D721Med (cell line): ENCODE measurements around the gene RRBP1.

ENCODE experiments used
- DNase-seq: peaks from one replicate; pipeline ENCODE4 v3.0.0; 2011; ENCODE audit warnings: low spot score; ENCODE audit not compliant: insufficient read length
- FAIRE-seq: peaks from 2 replicates; lab custom pipeline; 2011; peaks lifted over from hg19 to GRCh38; lab: Jason Lieb, UNC
- TF ChIP-seq, protein P1 (sequence below): IDR thresholded peaks from 2 replicates; pipeline ENCODE4 v1.5.1; 2012; ENCODE audit warnings: mild to moderate bottlenecking, control low read depth; ENCODE audit not compliant: insufficient read depth; ENCODE audit errors: missing control alignments

The RRBP1 gene

DNA sequence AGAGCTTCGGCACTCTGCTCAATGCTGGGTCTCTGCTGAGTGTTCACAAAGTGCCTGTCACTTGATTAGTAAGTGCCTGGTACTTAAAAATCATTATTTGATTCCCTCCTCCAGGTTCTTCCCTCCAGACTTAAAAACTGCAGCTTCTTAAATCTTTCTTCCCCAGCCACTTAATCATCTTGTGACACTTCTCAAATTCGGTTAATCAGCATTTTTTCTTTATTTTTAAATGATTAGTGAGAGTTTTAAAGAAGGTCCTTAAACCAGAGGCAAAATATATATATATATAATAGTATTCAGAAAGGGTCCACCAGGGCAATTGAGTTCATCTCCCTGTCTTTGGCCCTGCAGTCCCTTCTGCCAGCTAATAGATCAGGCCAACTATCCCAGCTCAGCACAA lies 9.7 kb upstream of the RRBP1 start:
- TF ChIP-seq, protein P1, sequence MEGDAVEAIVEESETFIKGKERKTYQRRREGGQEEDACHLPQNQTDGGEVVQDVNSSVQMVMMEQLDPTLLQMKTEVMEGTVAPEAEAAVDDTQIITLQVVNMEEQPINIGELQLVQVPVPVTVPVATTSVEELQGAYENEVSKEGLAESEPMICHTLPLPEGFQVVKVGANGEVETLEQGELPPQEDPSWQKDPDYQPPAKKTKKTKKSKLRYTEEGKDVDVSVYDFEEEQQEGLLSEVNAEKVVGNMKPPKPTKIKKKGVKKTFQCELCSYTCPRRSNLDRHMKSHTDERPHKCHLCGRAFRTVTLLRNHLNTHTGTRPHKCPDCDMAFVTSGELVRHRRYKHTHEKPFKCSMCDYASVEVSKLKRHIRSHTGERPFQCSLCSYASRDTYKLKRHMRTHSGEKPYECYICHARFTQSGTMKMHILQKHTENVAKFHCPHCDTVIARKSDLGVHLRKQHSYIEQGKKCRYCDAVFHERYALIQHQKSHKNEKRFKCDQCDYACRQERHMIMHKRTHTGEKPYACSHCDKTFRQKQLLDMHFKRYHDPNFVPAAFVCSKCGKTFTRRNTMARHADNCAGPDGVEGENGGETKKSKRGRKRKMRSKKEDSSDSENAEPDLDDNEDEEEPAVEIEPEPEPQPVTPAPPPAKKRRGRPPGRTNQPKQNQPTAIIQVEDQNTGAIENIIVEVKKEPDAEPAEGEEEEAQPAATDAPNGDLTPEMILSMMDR, result no peak
- FAIRE-seq (no peak), DNase-seq (no peak)

DNA sequence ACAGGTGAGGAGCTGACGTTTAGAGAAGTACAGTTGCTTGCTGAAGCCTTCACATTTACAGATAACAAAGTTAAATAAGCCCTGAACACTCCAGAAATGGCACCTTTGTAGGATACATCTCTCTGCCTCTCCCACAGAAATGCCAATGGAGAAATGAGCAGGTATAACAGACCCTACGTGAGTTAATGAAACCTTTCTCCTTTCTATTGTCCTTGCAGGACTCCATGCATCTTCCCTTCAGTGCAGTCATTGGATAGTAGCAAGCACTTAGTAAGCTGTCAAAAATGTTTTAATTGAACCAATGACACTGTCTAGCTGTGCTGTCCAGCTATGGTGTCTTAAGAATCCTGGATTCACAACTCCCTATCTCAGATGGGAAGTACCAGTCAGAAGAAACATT lies 8.1 kb upstream of the RRBP1 start:
- DNase-seq (no peak), FAIRE-seq (no peak)
- TF ChIP-seq, protein P1, result no peak

DNA sequence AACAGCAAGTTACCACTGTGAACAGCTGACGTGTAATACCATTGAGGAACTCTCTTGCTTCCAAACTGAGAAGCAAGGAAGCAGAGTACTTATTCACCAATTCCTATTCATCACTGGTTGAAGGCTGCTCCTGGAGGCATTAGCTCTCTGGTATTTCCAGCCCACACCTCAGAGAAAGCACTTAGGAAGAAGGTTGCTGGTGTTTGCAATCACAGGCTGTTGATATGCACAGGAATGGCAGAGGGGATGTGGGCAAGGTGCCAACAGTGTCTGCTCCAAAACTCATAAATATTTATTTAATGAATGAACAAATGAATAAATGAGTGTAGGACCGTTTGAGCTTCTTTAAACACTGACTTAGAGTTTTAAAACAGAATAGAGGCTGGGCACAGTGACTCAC lies 6.9 kb upstream of the RRBP1 start:
- TF ChIP-seq, protein P1, result no peak
- no peak for FAIRE-seq
- DNase-seq, result no peak

DNA sequence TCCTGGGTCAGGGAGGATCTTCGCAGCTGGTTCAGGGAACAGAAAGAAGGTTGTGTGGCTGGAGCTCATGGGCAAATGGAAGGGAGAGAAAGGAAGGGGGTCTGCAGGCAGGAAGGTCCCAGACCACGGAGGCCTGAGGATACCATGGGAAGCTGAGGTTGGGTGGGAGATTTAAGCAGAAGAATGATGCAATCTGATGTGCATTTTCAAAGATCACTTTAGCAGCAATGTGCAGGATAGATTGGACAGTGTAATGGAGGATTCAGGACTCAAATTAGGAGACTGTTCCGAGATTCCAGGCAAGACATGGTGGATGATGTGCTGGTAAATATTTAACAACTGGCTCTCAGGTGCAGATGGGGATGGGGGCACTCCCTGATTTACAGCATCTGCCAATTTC lies 5.8 kb upstream of the RRBP1 start:
- TF ChIP-seq, protein P1, result no peak
- DNase-seq (no peak), FAIRE-seq (no peak)

DNA sequence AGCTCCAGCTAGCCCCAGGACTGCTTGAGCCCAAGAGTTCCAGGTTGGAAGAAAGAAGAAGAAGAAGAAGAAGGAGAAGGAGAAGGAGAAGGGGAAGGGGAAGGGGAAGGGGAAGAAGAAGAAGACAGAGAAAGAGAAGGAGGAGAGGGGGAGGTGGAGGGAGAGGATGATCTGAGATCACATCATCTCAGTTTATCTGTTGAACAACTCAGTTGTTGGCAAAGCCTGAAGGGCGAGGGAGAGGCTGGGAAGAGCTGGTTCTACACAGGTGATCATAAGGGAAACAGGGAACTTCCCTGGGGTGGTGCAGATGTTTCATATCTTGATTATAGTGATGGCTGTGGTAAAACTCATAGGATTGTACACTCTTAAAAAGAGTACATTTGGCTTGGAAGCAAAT lies 3.1 kb upstream of the RRBP1 start:
- no peak for FAIRE-seq
- TF ChIP-seq, protein P1, result no peak
- DNase-seq, result no peak

DNA sequence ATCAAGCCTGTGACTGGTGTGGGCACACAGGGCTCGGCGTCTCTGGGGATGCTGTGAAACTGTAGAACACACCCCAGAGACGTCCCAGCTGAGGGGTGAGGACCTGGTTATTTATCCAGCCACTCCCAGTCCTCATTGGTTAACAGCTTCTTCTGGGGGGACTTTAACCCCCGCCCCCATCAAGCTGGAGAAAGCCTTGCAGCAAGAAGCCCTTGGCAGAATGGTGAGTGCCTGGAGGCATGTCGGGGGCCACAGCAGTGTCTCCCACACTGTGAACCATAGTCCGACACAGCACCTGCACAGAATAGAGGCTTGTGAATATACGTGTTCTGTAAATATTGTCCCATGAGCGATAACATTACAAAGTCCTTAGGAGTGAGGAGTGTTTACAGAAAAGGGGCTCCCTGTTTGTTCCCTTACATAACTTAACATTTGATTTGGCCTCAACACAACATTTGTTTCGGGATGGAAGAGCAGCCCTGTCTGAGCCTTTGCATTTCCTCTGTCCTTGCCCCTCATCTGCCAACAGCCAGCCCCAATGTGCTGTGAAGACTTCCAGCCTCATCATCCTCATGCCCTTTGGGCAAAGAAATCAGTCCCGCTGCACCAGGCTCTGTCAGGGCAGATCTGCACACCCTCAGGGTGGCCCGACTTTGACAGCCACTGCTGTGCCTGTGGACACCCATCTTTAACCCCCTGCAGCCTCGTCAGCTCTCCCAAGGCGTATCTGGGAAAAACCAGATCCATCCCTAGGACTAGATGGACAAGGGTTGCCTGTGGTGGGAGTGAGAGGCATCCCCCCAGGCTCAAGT lies 2.2 kb upstream of the RRBP1 start:
- FAIRE-seq (no peak), DNase-seq (no peak)
- TF ChIP-seq, protein P1, result no peak

DNA sequence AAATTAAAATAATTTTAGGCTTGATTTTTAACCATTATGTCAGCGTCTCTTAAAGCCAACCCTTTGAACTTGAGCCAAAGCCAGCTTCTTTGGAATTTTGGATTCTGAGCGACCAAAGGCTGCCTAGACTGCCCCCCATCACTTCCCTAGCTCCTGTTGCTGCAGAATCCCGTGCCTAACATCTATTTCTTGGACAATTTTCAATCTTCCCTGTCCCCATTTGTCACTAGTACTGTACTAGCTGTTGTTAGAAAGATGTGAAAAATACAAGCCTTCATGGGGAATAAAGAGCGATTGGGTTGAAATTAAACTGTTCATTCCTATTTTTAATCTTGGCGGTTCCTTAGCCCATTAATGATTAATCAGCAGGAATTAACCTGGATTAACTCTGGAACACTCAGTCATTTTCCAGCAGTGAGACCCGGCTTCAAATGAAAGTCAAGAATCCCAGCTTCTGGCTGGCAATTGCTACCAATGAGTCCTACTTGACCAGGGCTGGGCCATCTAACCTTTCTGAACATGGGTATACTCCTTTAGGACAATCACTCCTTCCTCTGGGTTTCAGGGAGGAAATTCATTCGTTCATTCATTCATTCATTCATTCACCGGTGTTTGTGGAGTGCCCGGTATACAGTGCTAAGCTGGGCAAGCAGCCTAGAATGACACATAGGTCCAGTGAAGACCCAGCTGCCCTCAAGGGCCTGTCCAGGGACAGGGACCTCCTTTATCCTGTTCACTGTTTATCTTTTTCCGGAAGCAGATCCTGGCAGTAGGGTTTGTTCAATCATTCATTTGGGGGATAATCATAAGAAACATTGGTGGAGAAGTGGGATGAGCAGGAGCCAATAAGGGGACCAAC lies 1.4 kb upstream of the RRBP1 start:
- no peak for DNase-seq
- TF ChIP-seq, protein P1, result no peak
- FAIRE-seq, result no peak
